Thyroid gland (tissue), 4 donors: ENCODE results near the gene PCBP3.
A peak's percentile ranks its signal among the peaks of the same experiment; 100 is the strongest.

Experiments used
- CTCF ChIP-seq, 6 experiments: fragments of 200-600 bp in 3 of 6; fragments of 450-650 bp in 3 of 6; sonication (generic) in 3 of 6; IDR thresholded peaks; one replicate each; pipeline ENCODE4 v1.5.1; 2016 to 2019; ENCODE audit warnings: antibody characterized with exemption in 6 of 6, mild to moderate bottlenecking in 2 of 6, inconsistent platforms in 1 of 6, moderate library complexity in 1 of 6
- POLR2A ChIP-seq, 2 donors: fragments of 450-650 bp; IDR thresholded peaks; one replicate each; pipeline ENCODE4 v1.6.1; 2017; ENCODE audit warnings: antibody characterized with exemption in 2 of 2, mild to moderate bottlenecking in 2 of 2, moderate library complexity in 1 of 2

GRCh38 chr21:45923146-45923545, 279.6 kb downstream of the PCBP3 start:
- no peak for TF ChIP-seq POLR2A (IDR thresholded peaks at IDR 0.05)
- peak; percentile 54 to 93 (median 61) for TF ChIP-seq CTCF (IDR thresholded peaks at IDR 0.05)
